Astrocyte of the spinal cord (primary cell): ENCODE results near the gene MYOM1.

Experiments used
- DNase-seq: peaks from one replicate; pipeline ENCODE4 v3.0.0; 2011; ENCODE audit warnings: low read depth, low spot score
- H3K4me3 ChIP-seq: 2 replicates; pipeline ENCODE4 v1.5.1; 2011; ENCODE audit warnings: low read depth, mild to moderate bottlenecking, low read length, moderate library complexity
- CTCF ChIP-seq: IDR thresholded peaks from 2 replicates; pipeline ENCODE4 v1.5.1; 2012; ENCODE audit warnings: low read depth, mild to moderate bottlenecking, low read length, inconsistent platforms
- in situ Hi-C: cut with HindIII; loops from 2 replicates; pipeline ENCODE4 v1.10.0; 2017; ENCODE audit warnings: low sequenced_read_pairs

Gene MYOM1

GRCh38 chr18:3233433-3234168 lies 13.8 kb upstream of the MYOM1 start:
- TF ChIP-seq CTCF: no peak
- in situ Hi-C loops: no loop called here
- DNase-seq: no peak
- no peak overlapping the region for H3K4me3 ChIP-seq

DNA sequence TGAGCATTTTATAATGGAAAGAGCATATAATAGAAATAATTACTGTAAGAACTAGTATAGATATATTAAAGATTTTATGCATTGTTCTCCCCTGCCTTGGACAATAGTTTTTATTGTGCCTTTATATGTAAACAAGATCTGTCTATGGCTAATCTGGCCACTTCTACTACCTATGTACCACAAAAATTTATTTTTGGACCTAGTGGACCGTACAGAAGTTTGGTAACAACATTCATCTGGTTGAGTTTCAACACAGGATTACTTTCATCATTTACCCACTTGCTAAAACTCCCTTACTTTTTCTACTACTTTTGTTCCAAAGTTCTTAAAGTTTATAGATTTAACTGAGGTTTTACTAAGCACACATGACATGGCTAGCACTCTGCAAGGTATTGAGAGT lies 13.2 kb upstream of the MYOM1 start:
- in situ Hi-C loops: no loop called here
- no peak overlapping the region for H3K4me3 ChIP-seq
- no peak for DNase-seq
- no peak for TF ChIP-seq CTCF

DNA sequence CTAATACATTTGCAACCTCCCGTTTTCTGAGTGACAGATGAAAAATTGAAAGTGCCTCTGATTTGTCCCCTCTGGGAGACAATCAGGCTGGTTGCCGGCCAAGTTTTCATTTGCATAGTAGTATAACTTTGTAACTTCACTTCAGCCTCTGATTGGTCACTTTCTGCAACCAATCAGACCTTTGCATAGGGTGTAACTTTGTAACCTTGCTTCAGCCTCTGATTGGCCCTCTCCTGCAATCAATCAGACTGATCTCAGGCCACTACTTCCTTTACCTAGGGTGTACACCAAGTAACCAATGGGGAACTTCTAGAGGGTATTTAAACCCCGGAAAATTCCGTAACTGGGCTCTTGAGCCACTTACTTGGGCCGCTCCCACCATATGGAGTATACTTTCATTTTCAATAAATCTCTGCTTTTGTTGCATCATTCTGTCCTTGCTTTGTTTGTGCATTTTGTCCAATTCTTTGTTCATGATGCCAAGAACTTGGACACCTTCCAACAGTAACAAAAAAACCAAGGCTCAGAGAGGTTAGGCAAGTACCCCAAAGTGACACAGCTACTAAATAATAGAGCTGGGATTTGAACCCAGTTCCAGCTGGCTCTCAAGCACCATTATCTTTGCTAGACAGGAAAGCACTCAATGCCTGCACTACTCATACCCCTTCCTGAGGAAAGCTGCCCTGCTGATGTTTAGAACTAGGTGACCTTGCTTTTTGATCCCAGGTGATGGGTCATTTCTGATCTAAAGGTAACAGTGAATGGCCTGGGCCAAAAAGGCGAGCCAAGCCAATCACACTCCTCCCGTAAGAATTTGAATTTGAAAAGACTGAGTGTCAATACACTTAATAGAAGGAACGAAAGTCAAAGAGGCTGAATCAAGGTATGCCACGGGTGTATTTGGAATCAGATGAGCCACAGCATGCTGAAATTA lies 10.9 kb upstream of the MYOM1 start:
- in situ Hi-C loops: no loop called here
- no peak for DNase-seq
- no peak overlapping the region for H3K4me3 ChIP-seq
- TF ChIP-seq CTCF: no peak

- no peak for DNase-seq
- no peak overlapping the region for H3K4me3 ChIP-seq
- in situ Hi-C loops: no loop called here
- TF ChIP-seq CTCF: no peak
Observed at GRCh38 chr18:3226048-3226447, 6.3 kb upstream of the MYOM1 start.

- no peak for DNase-seq
- in situ Hi-C loops: no loop called here
- H3K4me3 ChIP-seq: no peak overlapping the region
- TF ChIP-seq CTCF: no peak
Observed at GRCh38 chr18:3225588-3225987, 5.8 kb upstream of the MYOM1 start.

DNA sequence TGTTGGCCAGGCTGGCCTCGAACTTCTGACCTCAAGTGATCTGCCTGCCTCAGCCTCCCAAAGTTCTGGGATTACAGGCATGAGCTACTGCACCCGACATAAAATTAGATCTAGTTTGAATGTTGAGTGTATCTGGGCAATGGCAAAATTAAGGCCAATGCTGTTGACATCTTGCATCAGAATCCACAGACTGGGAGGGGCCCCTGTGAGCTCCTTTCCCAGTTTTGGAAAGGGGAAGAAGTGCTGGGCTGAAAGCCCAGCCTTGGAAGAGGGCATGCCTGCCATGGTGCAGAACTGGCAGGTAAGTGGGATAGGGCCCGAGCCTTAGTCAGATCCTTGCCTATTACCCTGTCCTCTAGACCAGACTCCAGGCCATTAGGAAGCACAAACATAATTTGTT lies 4.5 kb upstream of the MYOM1 start:
- no peak for DNase-seq
- TF ChIP-seq CTCF: no peak
- H3K4me3 ChIP-seq: no peak overlapping the region
- in situ Hi-C loops: no loop called here
